Measurements from ENCODE around the gene NLGN3.

Gene NLGN3

GRCh38 chrX:71159335-71159734 is 14.7 kb downstream of the NLGN3 start:
- no peak for DNase-seq (ENCODE audit: low read depth)
- TF ChIP-seq CTCF (conservative IDR thresholded peaks at IDR 0.05; ENCODE audit: low read depth, low read length), result no peak
- no peak overlapping the region for H3K4me3 ChIP-seq (ENCODE audit: low read depth, low read length)

- no peak for DNase-seq (ENCODE audit: low read depth)
- TF ChIP-seq CTCF (conservative IDR thresholded peaks at IDR 0.05; ENCODE audit: low read depth, low read length), result no peak
- H3K4me3 ChIP-seq (ENCODE audit: low read depth, low read length), result no peak overlapping the region
Measured at GRCh38 chrX:71160475-71160874, 15.8 kb downstream of the NLGN3 start.

GRCh38 chrX:71162981-71163380 is 18.3 kb downstream of the NLGN3 start:
- H3K4me3 ChIP-seq (ENCODE audit: low read depth, low read length), result no peak overlapping the region
- no peak for DNase-seq (ENCODE audit: low read depth)
- no peak for TF ChIP-seq CTCF (conservative IDR thresholded peaks at IDR 0.05; ENCODE audit: low read depth, low read length)

- no peak for DNase-seq (ENCODE audit: low read depth)
- no peak for TF ChIP-seq CTCF (conservative IDR thresholded peaks at IDR 0.05; ENCODE audit: low read depth, low read length)
- H3K4me3 ChIP-seq (ENCODE audit: low read depth, low read length), result no peak overlapping the region
Measured at GRCh38 chrX:71164071-71164470, 19.4 kb downstream of the NLGN3 start.

- no peak for DNase-seq (ENCODE audit: low read depth)
- TF ChIP-seq CTCF (conservative IDR thresholded peaks at IDR 0.05; ENCODE audit: low read depth, low read length), result no peak
- H3K4me3 ChIP-seq (ENCODE audit: low read depth, low read length), result no peak overlapping the region
Measured at GRCh38 chrX:71166461-71166860, 21.8 kb downstream of the NLGN3 start.

- no peak overlapping the region for H3K4me3 ChIP-seq (ENCODE audit: low read depth, low read length)
- TF ChIP-seq CTCF (conservative IDR thresholded peaks at IDR 0.05; ENCODE audit: low read depth, low read length), result no peak
- DNase-seq (ENCODE audit: low read depth), result no peak
Measured at GRCh38 chrX:71167031-71167781, 22.6 kb downstream of the NLGN3 start.

- H3K4me3 ChIP-seq (ENCODE audit: low read depth, low read length), result no peak overlapping the region
- TF ChIP-seq CTCF (conservative IDR thresholded peaks at IDR 0.05; ENCODE audit: low read depth, low read length), result no peak
- DNase-seq (ENCODE audit: low read depth), result no peak
Measured at GRCh38 chrX:71168134-71168533, 23.5 kb downstream of the NLGN3 start.

All from choroid plexus epithelial cell (primary cell).